OCI-LY1 (cell line): Measurements from ENCODE around the gene RAF1.

Experiments
- H2AFZ ChIP-seq: fragments of 200-600 bp; sonication (generic), shearing (Covaris generic); 2 replicates; pipeline ENCODE4 v1.6.0; 2014; ENCODE audit warnings: antibody characterized with exemption, mild to moderate bottlenecking, low read length
- H3F3A ChIP-seq: fragments of 200-600 bp; sonication (generic), shearing (Covaris generic); 2 replicates; pipeline ENCODE4 v1.6.0; 2014; ENCODE audit warnings: mild to moderate bottlenecking, antibody characterized with exemption, low read length, moderate library complexity; ENCODE audit not compliant: insufficient read depth
- H3K27ac ChIP-seq: fragments of 200-600 bp; sonication (generic); 2 replicates; pipeline ENCODE4 v1.5.1; 2014; ENCODE audit warnings: low read length, mixed run types, mild to moderate bottlenecking, low read depth; ENCODE audit not compliant: poor library complexity, severe bottlenecking
- H3K27me3 ChIP-seq: fragments of 200-600 bp; sonication (generic); 2 replicates; pipeline ENCODE4 v1.6.0; 2014; ENCODE audit warnings: antibody characterized with exemption, mild to moderate bottlenecking, low read length, moderate library complexity; ENCODE audit not compliant: insufficient read depth
- H3K36me3 ChIP-seq: fragments of 200-600 bp; sonication (generic); 2 replicates; pipeline ENCODE4 v1.6.1; 2014; ENCODE audit warnings: mild to moderate bottlenecking, antibody characterized with exemption, low read length, moderate library complexity, mixed read lengths; ENCODE audit not compliant: insufficient read depth
- H3K4me1 ChIP-seq: fragments of 200-600 bp; sonication (generic); 2 replicates; pipeline ENCODE4 v1.5.1; 2014; ENCODE audit warnings: mild to moderate bottlenecking, low read length, moderate library complexity; ENCODE audit not compliant: insufficient read depth, severe bottlenecking
- H3K4me2 ChIP-seq: fragments of 200-600 bp; sonication (generic), shearing (Covaris generic); 2 replicates; pipeline ENCODE4 v1.6.1; 2014; ENCODE audit warnings: low read length
- H3K4me3 ChIP-seq: fragments of 200-600 bp; sonication (generic); 2 replicates; pipeline ENCODE4 v1.5.1; 2014; ENCODE audit warnings: low read length, low read depth, mild to moderate bottlenecking, mixed read lengths; ENCODE audit not compliant: poor library complexity, severe bottlenecking
- H3K79me2 ChIP-seq: fragments of 200-600 bp; shearing (Covaris generic); 2 replicates; pipeline ENCODE4 v1.6.1; 2016; ENCODE audit warnings: mixed run types, low read length, mixed read lengths; ENCODE audit not compliant: insufficient read depth
- H3K9ac ChIP-seq: fragments of 200-600 bp; sonication (generic), shearing (Covaris generic); 2 replicates; pipeline ENCODE4 v1.6.1; 2014; ENCODE audit warnings: mild to moderate bottlenecking, low read length, mixed read lengths
- H3K9me2 ChIP-seq: fragments of 200-600 bp; sonication (generic), shearing (Covaris generic); 2 replicates; pipeline ENCODE4 v1.6.1; 2014; ENCODE audit warnings: low read depth, mild to moderate bottlenecking, low read length, mixed read lengths
- H3K9me3 ChIP-seq: fragments of 200-600 bp; shearing (Covaris generic); 2 replicates; pipeline ENCODE4 v1.6.1; 2014; ENCODE audit warnings: low read length, mixed read lengths
- H4K20me1 ChIP-seq: fragments of 200-600 bp; sonication (generic), shearing (Covaris generic); 2 replicates; pipeline ENCODE4 v1.6.0; 2016; ENCODE audit warnings: mild to moderate bottlenecking, low read length; ENCODE audit not compliant: insufficient read depth
- CTCF ChIP-seq: fragments of 200-600 bp; sonication (generic), shearing (Covaris generic); IDR thresholded peaks from 2 replicates; pipeline ENCODE4 v1.5.1; 2017; ENCODE audit warnings: mild to moderate bottlenecking, antibody characterized with exemption, low read length, moderate library complexity, mixed read lengths
- EZH2 ChIP-seq: fragments of 200-600 bp; sonication (generic), shearing (Covaris generic); IDR thresholded peaks from 2 replicates; pipeline ENCODE4 v1.8.0; 2017; ENCODE audit warnings: borderline replicate concordance, mixed run types, mild to moderate bottlenecking, antibody characterized with exemption, low read length, moderate library complexity, mixed read lengths

Gene RAF1

DNA sequence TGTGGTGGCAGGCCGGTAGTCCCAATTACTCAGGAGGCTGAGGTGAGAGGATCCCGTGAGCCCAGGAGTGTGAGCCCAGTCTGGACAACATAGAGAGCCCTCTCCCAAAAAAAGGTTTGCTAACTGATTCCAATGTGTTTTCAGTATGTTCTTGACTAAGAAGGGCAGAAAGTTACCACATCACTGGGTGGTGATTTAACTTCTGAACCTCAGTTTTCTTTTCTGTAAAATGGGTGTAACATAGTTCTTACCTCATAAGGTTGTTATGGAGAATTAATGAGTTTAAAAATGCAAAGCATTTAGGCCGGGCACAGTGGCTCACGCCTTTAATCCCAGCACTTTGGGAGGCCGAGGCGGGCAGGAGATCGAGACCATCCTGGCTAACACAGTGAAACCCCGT is 28.5 kb upstream of the RAF1 start:
- H3K79me2 ChIP-seq: no peaks in the 10 kb centered on the region
- no peaks in the 10 kb centered on the region for H4K20me1 ChIP-seq
- H3K9me3 ChIP-seq: no peaks in the 10 kb centered on the region
- H3K4me2 ChIP-seq: no peak overlapping the region
- H3K27me3 ChIP-seq: no peaks in the 10 kb centered on the region
- no peak overlapping the region for H3K9ac ChIP-seq
- no peaks in the 10 kb centered on the region for H3K36me3 ChIP-seq
- no peak overlapping the region for H3K4me3 ChIP-seq
- H3K4me1 ChIP-seq: no peaks in the 10 kb centered on the region
- no peak overlapping the region for H2AFZ ChIP-seq
- no peak overlapping the region for H3K27ac ChIP-seq
- no peaks in the 10 kb centered on the region for H3F3A ChIP-seq
- H3K9me2 ChIP-seq: no peaks in the 10 kb centered on the region
- TF ChIP-seq EZH2: no peak

DNA sequence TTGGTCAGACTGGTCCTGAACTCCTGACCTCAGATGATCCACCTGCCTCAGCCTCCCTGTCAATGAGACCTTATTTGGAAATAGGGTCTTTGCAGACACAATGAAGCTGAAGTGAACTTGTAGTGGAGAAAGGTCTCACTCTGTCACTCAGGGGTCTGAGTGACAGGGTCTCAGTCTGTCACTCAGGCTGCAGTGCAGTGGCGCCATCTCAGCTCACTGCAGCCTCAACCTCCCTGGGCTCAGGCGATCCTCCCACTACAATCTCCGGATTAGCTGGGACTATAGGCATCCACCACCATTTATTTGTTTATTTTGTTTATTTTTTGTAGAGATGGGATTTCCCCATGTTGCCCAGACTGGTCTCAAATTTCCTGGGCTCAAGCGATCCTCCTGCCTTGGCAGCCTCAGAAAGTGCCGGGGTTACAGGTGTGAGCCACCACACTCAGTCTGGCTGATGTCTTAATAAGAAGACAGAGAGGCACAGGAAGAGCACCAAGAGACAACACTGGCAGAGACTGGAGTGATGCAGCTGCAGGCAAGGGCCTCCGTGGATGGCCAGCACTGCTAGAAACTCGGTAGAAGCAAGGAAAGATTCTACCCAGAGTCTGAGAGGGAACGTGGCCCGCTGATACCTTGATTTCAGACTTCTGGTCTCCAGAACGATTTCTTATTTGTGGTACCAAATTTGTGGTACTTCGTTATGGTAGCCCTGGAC is 26.2 kb upstream of the RAF1 start:
- H3K4me3 ChIP-seq: no peak overlapping the region
- H2AFZ ChIP-seq: no peak overlapping the region
- no peak overlapping the region for H3K27ac ChIP-seq
- no peaks in the 10 kb centered on the region for H3K79me2 ChIP-seq
- H3K9me3 ChIP-seq: no peaks in the 10 kb centered on the region
- no peak for TF ChIP-seq EZH2
- no peak for TF ChIP-seq CTCF
- H3F3A ChIP-seq: no peaks in the 10 kb centered on the region
- H3K4me1 ChIP-seq: no peaks in the 10 kb centered on the region
- H3K4me2 ChIP-seq: no peak overlapping the region
- H3K27me3 ChIP-seq: no peaks in the 10 kb centered on the region
- no peaks in the 10 kb centered on the region for H3K36me3 ChIP-seq
- no peaks in the 10 kb centered on the region for H4K20me1 ChIP-seq
- no peak overlapping the region for H3K9ac ChIP-seq
- no peaks in the 10 kb centered on the region for H3K9me2 ChIP-seq

GRCh38 chr3:12687948-12688347 is 24.0 kb upstream of the RAF1 start:
- Histone ChIP-seq H3K36me3 (no peaks in the 10 kb centered on the region), H3K4me1 (no peaks in the 10 kb centered on the region), H3K4me2 (no peak overlapping the region), H4K20me1 (no peaks in the 10 kb centered on the region), H3K4me3 (no peak overlapping the region), H3K27me3 (no peaks in the 10 kb centered on the region), H3K79me2 (no peaks in the 10 kb centered on the region), H3K27ac (no peak overlapping the region), H3K9ac (no peak overlapping the region), H3K9me2 (no peaks in the 10 kb centered on the region), H2AFZ (no peak overlapping the region), H3F3A (no peaks in the 10 kb centered on the region), H3K9me3 (no peaks in the 10 kb centered on the region)
- TF ChIP-seq CTCF (no peak), EZH2 (no peak)

- no peaks in the 10 kb centered on the region for H3K36me3 ChIP-seq
- H3K27ac ChIP-seq: no peak overlapping the region
- H4K20me1 ChIP-seq: no peaks in the 10 kb centered on the region
- no peak overlapping the region for H2AFZ ChIP-seq
- no peak overlapping the region for H3K9ac ChIP-seq
- no peaks in the 10 kb centered on the region for H3K9me2 ChIP-seq
- H3K4me2 ChIP-seq: no peak overlapping the region
- no peaks in the 10 kb centered on the region for H3K4me1 ChIP-seq
- H3K9me3 ChIP-seq: no peaks in the 10 kb centered on the region
- TF ChIP-seq CTCF (no peak), EZH2 (no peak)
- no peaks in the 10 kb centered on the region for H3F3A ChIP-seq
- H3K27me3 ChIP-seq: no peaks in the 10 kb centered on the region
- no peaks in the 10 kb centered on the region for H3K79me2 ChIP-seq
- no peak overlapping the region for H3K4me3 ChIP-seq
Observed at GRCh38 chr3:12686096-12686495, 22.2 kb upstream of the RAF1 start.
